K562 (cell line): ENCODE measurements around the gene PDE6G. TPM values are rescaled to one million over a fixed set of nuclear protein-coding genes. Genes with fewer than 3 reads are reported as not detected.
A peak's percentile ranks its signal among the peaks of the same experiment; 100 is the strongest.

ENCODE experiments used
- SAP30 ChIP-seq: fragments of 200-600 bp; sonication (generic); IDR thresholded peaks from 2 replicates; pipeline ENCODE4 v1.6.1; 2012; ENCODE audit warnings: borderline replicate concordance, low read depth, mild to moderate bottlenecking, moderate library complexity, low read length, control low read depth, inconsistent platforms; ENCODE audit not compliant: insufficient read depth, poor library complexity, severe bottlenecking
- TAF1 ChIP-seq: IDR thresholded peaks from 2 replicates; pipeline ENCODE4 v1.6.1; 2011; ENCODE audit warnings: mild to moderate bottlenecking, low read length, moderate library complexity; ENCODE audit not compliant: insufficient read depth, control insufficient read depth, severe bottlenecking; ENCODE audit errors: extremely low read depth
- ZNF561 ChIP-seq: fragments of 450-650 bp; formaldehyde crosslinking; conservative IDR thresholded peaks from 2 replicates; pipeline ENCODE4 v1.4.0; 2020; ENCODE audit warnings: mild to moderate bottlenecking, moderate library complexity
- polyA plus RNA-seq, 8 experiments: library from polyadenylated mRNA; depleted of rRNA in 4 of 8; stranded (reverse) in 5 of 8; unstranded in 3 of 8; fragments of >200 nt; fragmentation: Nextera tagmentation in 2 of 8; fragmentation: Illumina TruSeq in 1 of 8; extraction: Ambion mirVana in 2 of 8; extraction: Trizol in 1 of 8; gene quantifications; 2 replicates each; pipeline versions ENCODE4 v1.2.1 to v1.2.3, GENCODE V29; 2011 to 2014; ENCODE audit warnings: inconsistent platforms in 1 of 8, missing spikeins in 1 of 8
- total RNA-seq, 7 experiments: library from RNA; depleted of rRNA in 6 of 7; stranded (reverse); fragments of >200 nt in 6 of 7; fragmentation: Illumina TruSeq in 2 of 7; extraction: Trizol in 2 of 7; gene quantifications; 2 replicates each; pipeline versions ENCODE4 v1.2.1 to v1.2.3, GENCODE V29; 2011 to 2021; ENCODE audit warnings: low replicate concordance in 1 of 7
- TF ChIP-seq, protein P1 (sequence below): fragments of 450-650 bp; formaldehyde crosslinking; IDR thresholded peaks from 2 replicates; pipeline ENCODE4 v1.4.0; 2020; ENCODE audit warnings: mild to moderate bottlenecking, moderate library complexity
- TF ChIP-seq, protein P2 (sequence below): sonication (generic); formaldehyde crosslinking; IDR thresholded peaks from 2 replicates; pipeline ENCODE4 v1.8.0; 2022; ENCODE audit warnings: missing genetic modification reagents, mild to moderate bottlenecking, borderline replicate concordance

Gene PDE6G
- total and polyA plus RNA-seq, 9 of the 15 experiments (the other 6 are each of a cell fraction or from before 2014, with no cell fraction given) = 0.14 to 0.59 TPM; not detected in 7

DNA sequence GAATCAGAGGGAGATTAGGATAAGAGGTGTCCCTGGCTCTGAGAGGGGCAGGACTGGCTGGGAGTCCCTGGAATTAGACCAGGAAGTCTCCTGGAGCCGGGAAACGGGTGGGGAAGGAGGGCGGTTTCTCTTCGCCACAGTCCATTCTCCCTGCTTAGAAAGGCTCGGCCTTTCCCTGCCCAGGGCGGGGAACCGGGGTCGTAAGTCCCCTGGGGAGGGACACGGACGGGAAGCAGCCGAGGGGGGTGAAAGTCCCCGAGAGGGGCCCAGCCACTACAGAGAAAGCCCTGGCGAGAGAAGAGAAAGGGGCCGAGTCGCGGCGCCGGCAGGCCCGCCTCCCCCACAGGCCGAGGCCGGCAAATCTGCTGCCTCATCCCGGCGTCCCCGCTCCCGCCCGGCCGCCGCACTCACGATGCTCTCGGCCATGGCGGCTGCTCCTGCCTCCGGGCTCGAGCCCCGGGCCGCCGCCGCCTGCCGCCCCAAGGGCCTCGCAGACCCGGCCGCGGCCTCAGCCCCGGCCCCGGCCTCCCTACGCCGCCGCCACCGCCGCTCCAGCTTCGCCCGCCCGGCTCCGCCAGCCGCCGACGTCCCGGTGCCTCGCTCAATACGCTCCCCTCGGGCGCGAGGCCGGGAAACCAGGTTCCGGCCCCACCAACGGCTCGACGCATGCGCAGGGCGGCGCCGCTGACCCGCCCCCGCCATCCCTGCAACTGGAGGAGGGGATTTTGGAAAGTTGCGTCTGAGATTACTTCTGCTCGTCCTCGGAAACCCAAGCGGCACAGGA lies 19.6 kb downstream of the PDE6G start, which contains the start of the genes NPLOC4 and TSPAN10 (continued):
- TF ChIP-seq, protein P1, sequence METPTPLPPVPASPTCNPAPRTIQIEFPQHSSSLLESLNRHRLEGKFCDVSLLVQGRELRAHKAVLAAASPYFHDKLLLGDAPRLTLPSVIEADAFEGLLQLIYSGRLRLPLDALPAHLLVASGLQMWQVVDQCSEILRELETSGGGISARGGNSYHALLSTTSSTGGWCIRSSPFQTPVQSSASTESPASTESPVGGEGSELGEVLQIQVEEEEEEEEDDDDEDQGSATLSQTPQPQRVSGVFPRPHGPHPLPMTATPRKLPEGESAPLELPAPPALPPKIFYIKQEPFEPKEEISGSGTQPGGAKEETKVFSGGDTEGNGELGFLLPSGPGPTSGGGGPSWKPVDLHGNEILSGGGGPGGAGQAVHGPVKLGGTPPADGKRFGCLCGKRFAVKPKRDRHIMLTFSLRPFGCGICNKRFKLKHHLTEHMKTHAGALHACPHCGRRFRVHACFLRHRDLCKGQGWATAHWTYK (CRISPR knock-in tag) = peak; percentile 52; the same call in 1 of the 2 replicates
- TF ChIP-seq, protein P2, sequence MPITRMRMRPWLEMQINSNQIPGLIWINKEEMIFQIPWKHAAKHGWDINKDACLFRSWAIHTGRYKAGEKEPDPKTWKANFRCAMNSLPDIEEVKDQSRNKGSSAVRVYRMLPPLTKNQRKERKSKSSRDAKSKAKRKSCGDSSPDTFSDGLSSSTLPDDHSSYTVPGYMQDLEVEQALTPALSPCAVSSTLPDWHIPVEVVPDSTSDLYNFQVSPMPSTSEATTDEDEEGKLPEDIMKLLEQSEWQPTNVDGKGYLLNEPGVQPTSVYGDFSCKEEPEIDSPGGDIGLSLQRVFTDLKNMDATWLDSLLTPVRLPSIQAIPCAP = no peak
- no peak for TF ChIP-seq ZNF561 (CRISPR knock-in tag)
- TF ChIP-seq SAP30 = peak; percentile 80
- TF ChIP-seq TAF1 = peak; percentile 98
